ENCODE measurements around the gene ATP8B4.

- TF ChIP-seq CTCF (IDR thresholded peaks at IDR 0.05; ENCODE audit: insufficient read depth, low read length, poor library complexity, severe bottlenecking), result no peak
- TF ChIP-seq EZH2phosphoT487 (conservative IDR thresholded peaks at IDR 0.05; ENCODE audit: low read length), result no peak
Measured at GRCh38 chr15:50044406-50044805, 74.6 kb downstream of the ATP8B4 start.

Data from SU-DHL-6 (cell line).